AG09319 (cell line): Measurements from ENCODE around the gene SHMT1.

Experiments
- DNase-seq: peaks from one replicate; pipeline ENCODE4 v3.0.0-alpha.2; 2010; ENCODE audit warnings: low read depth; ENCODE audit errors: extremely low read depth
- TF ChIP-seq, protein P1 (sequence below): IDR thresholded peaks from 2 replicates; pipeline ENCODE4 v1.5.1; 2011; ENCODE audit warnings: low read depth, mild to moderate bottlenecking, inconsistent platforms, low read length, moderate library complexity

The SHMT1 gene

DNA sequence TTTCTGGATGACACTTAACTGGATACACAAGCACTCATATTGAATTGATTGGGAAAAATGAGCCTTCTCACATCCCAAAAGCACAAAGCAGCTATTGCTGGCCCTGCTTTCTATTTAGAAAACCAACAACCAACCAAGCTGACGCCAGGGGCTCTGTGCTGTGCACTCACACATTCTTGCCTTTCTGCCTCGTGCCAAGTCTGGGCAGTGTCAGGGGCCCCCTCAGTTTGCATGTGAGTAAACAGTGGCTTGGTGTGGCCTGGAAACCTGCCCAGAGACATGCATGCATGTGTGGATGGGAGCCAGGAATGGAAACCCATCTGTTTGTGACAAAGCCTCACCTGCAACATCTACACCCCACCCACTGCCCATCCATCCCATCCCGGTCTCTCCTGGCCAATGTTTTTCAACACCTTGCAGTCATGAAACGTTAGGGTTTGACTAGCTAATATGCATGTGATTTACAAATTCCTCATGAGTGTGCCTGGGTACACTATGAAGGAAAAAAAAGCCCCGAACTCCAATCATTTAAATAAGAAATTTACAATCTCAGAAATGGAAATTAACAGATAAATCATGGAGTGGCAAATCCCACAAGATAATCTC lies 82.5 kb downstream of the SHMT1 start:
- DNase-seq: no peak
- TF ChIP-seq, protein P1, sequence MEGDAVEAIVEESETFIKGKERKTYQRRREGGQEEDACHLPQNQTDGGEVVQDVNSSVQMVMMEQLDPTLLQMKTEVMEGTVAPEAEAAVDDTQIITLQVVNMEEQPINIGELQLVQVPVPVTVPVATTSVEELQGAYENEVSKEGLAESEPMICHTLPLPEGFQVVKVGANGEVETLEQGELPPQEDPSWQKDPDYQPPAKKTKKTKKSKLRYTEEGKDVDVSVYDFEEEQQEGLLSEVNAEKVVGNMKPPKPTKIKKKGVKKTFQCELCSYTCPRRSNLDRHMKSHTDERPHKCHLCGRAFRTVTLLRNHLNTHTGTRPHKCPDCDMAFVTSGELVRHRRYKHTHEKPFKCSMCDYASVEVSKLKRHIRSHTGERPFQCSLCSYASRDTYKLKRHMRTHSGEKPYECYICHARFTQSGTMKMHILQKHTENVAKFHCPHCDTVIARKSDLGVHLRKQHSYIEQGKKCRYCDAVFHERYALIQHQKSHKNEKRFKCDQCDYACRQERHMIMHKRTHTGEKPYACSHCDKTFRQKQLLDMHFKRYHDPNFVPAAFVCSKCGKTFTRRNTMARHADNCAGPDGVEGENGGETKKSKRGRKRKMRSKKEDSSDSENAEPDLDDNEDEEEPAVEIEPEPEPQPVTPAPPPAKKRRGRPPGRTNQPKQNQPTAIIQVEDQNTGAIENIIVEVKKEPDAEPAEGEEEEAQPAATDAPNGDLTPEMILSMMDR: no peak

GRCh38 chr17:18280249-18280648 lies 83.1 kb downstream of the SHMT1 start:
- no peak for DNase-seq
- TF ChIP-seq, protein P1: no peak

DNA sequence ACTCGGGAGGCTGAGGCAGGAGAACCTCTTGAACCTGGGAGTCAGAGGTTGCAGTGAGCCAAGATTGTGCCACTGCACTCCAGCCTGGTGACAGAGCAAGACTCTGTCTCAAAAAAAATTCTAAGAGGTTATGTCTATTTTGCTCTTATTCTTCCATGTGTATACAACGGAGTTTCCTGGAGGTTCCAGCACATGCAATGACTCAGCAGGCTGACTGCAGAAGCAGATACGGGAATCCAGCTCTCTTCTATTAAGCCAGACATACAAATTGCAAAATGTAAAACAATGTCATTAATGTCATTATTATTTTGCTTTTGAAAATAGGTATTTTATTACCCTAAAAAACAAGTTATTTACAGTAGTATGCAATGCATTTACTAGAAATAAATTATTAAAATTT lies 84.5 kb downstream of the SHMT1 start:
- TF ChIP-seq, protein P1: no peak
- DNase-seq: no peak
